ENCODE results near the gene S100A11. TPM values are rescaled to one million over a fixed set of nuclear protein-coding genes. Genes with fewer than 3 reads are reported as not detected.
"Not testable (repeated sequence)": the region's sequence is repeated elsewhere in the genome, so short reads cannot be mapped to it uniquely, and the experiment has no call there.

S100A11 gene
- total RNA-seq: 1.6 TPM

GRCh38 chr1:152036267-152037216, at the start of gene S100A11:
Gene S100A11 (minus strand): TSS chr1:152037004. CDS start chr1:152036915, 89 bp downstream.
- no peak for FAIRE-seq
- DNase-seq (ENCODE audit: low spot score in 2 of 2): peak; percentile 31 to 70

GRCh38 chr1:152084853-152085252, 48.0 kb upstream of the S100A11 start:
- FAIRE-seq (no peak), DNase-seq (ENCODE audit: low spot score in 2 of 2) (no peak)

GRCh38 chr1:152081026-152081425, 44.2 kb upstream of the S100A11 start:
- DNase-seq (ENCODE audit: low spot score in 2 of 2); FAIRE-seq: not testable (repeated sequence)

GRCh38 chr1:152080494-152080893, 43.7 kb upstream of the S100A11 start:
- FAIRE-seq: not testable (repeated sequence)

GRCh38 chr1:152078831-152079441, 42.1 kb upstream of the S100A11 start:
- DNase-seq (ENCODE audit: low spot score in 2 of 2) (no peak), FAIRE-seq (no peak)

More at GRCh38 chr1:152080494-152080893, 43.7 kb upstream of the S100A11 start:
- not testable (repeated sequence) for DNase-seq (ENCODE audit: low spot score in 2 of 2)

- FAIRE-seq (no peak), DNase-seq (ENCODE audit: low spot score in 2 of 2) (no peak)
Observed at GRCh38 chr1:152072311-152072710, 35.5 kb upstream of the S100A11 start.

- FAIRE-seq (no peak), DNase-seq (ENCODE audit: low spot score in 2 of 2) (no peak)
Observed at GRCh38 chr1:152071123-152071522, 34.3 kb upstream of the S100A11 start.

GRCh38 chr1:152067929-152068328, 31.1 kb upstream of the S100A11 start:
- no peak for FAIRE-seq
- no peak for DNase-seq (ENCODE audit: low spot score in 2 of 2)

GRCh38 chr1:152067150-152067549, 30.3 kb upstream of the S100A11 start:
- FAIRE-seq: no peak
- DNase-seq (ENCODE audit: low spot score in 2 of 2): no peak

GRCh38 chr1:152061952-152062351, 25.1 kb upstream of the S100A11 start:
- FAIRE-seq (no peak), DNase-seq (ENCODE audit: low spot score in 2 of 2) (no peak)

- no peak for FAIRE-seq
- DNase-seq (ENCODE audit: low spot score in 2 of 2): no peak
Observed at GRCh38 chr1:152053375-152053774, 16.6 kb upstream of the S100A11 start.

GRCh38 chr1:152052606-152053005, 15.8 kb upstream of the S100A11 start:
- peak; percentile 24 to 56 for DNase-seq (ENCODE audit: low spot score in 2 of 2)
- FAIRE-seq: no peak

- no peak for FAIRE-seq
- no peak for DNase-seq (ENCODE audit: low spot score in 2 of 2)
Observed at GRCh38 chr1:152050886-152051675, 14.3 kb upstream of the S100A11 start.

- no peak for DNase-seq (ENCODE audit: low spot score in 2 of 2)
Observed at GRCh38 chr1:152049291-152050083, 12.7 kb upstream of the S100A11 start.

GRCh38 chr1:152048416-152049009, 11.7 kb upstream of the S100A11 start:
- no peak for DNase-seq (ENCODE audit: low spot score in 2 of 2)

More at GRCh38 chr1:152049291-152050083, 12.7 kb upstream of the S100A11 start:
- FAIRE-seq: no peak

GRCh38 chr1:152047730-152048415, 11.1 kb upstream of the S100A11 start:
- FAIRE-seq (no peak), DNase-seq (ENCODE audit: low spot score in 2 of 2) (peak in 1 of 2 donors; percentile 40)

More at GRCh38 chr1:152048416-152049009, 11.7 kb upstream of the S100A11 start:
- no peak for FAIRE-seq

- DNase-seq (ENCODE audit: low spot score in 2 of 2) (no peak), FAIRE-seq (no peak)
Observed at GRCh38 chr1:152047413-152047729, 10.6 kb upstream of the S100A11 start.

- FAIRE-seq (no peak), DNase-seq (ENCODE audit: low spot score in 2 of 2) (no peak)
Observed at GRCh38 chr1:152044386-152044785, 7.6 kb upstream of the S100A11 start.

GRCh38 chr1:152043870-152044269, 7.1 kb upstream of the S100A11 start:
- FAIRE-seq (no peak), DNase-seq (ENCODE audit: low spot score in 2 of 2) (no peak)

Measured in frontal cortex (tissue), 4 donors.